Progenitor cell of endocrine pancreas (in vitro differentiated cells): Measurements from ENCODE around the gene SESTD1. TPM values are rescaled to one million over a fixed set of nuclear protein-coding genes. Genes with fewer than 3 reads are reported as not detected.
A peak's percentile ranks its signal among the peaks of the same experiment; 100 is the strongest.
"Not testable (repeated sequence)": the region's sequence is repeated elsewhere in the genome, so short reads cannot be mapped to it uniquely, and the experiment has no call there.

ENCODE experiments used
- DNase-seq: peaks from one replicate; pipeline ENCODE4 v3.0.0; 2021; ENCODE audit warnings: low spot score; ENCODE audit not compliant: unreplicated experiment
- H3K27ac Mint-ChIP-seq: 2 replicates; pipeline ENCODE4 v1.8.0; 2021; ENCODE audit warnings: mild to moderate bottlenecking, moderate library complexity, mixed read lengths
- H3K27me3 Mint-ChIP-seq: 2 replicates; pipeline ENCODE4 v1.8.0; 2021; ENCODE audit warnings: mixed read lengths
- H3K36me3 Mint-ChIP-seq: 2 replicates; pipeline ENCODE4 v1.8.0; 2022; ENCODE audit warnings: mixed read lengths; ENCODE audit not compliant: insufficient read depth
- H3K4me1 Mint-ChIP-seq: 2 replicates; pipeline ENCODE4 v1.8.0; 2021; ENCODE audit warnings: low read depth, mixed read lengths
- H3K4me3 Mint-ChIP-seq: 2 replicates; pipeline ENCODE4 v1.8.0; 2021; ENCODE audit warnings: low read depth, mild to moderate bottlenecking, moderate library complexity, mixed read lengths
- H3K9me3 Mint-ChIP-seq: 2 replicates; pipeline ENCODE4 v1.8.0; 2021; ENCODE audit warnings: low read depth, mixed read lengths
- CTCF ChIP-seq: fragments of 200-600 bp; sonication (generic); IDR thresholded peaks from one replicate; pipeline ENCODE4 v1.5.0; 2021; ENCODE audit warnings: antibody characterized with exemption, mild to moderate bottlenecking; ENCODE audit not compliant: unreplicated experiment
- total RNA-seq: library from RNA; stranded (reverse); gene quantifications from 2 replicates; pipeline ENCODE4 v1.2.1, GENCODE V29; 2021

The SESTD1 gene
- total RNA-seq, 1 donor from 2014 or later = 108 TPM

GRCh38 chr2:179250848-179251504, 13.7 kb downstream of the SESTD1 start:
- Mint-ChIP-seq H3K36me3 (peaks cover 20% of the 10 kb centered on the region), H3K4me3 (no peak overlapping the region), H3K4me1 (peaks cover 16% of the 10 kb centered on the region), H3K9me3 (peaks cover 15% of the 10 kb centered on the region), H3K27ac (no peak overlapping the region), H3K27me3 (no peaks in the 10 kb centered on the region)
- TF ChIP-seq CTCF = no peak
- DNase-seq = no peak

- Mint-ChIP-seq H3K27ac (no peak overlapping the region), H3K36me3 (peaks cover 18% of the 10 kb centered on the region), H3K4me1 (peaks cover 14% of the 10 kb centered on the region), H3K27me3 (no peaks in the 10 kb centered on the region), H3K9me3 (peaks cover 13% of the 10 kb centered on the region), H3K4me3 (no peak overlapping the region)
- TF ChIP-seq CTCF = no peak
- DNase-seq = no peak
Observed at GRCh38 chr2:179250095-179250494, 14.5 kb downstream of the SESTD1 start.

DNA sequence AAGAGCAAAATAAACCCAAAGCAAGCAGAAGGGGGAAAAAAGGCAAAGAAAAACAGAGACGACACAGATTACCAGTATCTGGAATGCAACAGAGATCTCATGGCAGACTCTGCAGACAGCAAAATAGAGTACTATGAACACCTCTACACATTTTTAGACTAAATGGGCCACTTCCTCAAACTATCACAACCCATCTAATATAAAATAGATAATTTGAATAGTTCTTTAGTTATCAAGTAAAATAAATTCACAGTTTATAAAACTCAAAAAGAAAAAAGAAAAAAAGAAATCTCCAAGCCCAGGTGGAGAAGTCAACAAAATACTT, 16.6 kb downstream of the SESTD1 start:
- Mint-ChIP-seq H3K4me3 (no peak overlapping the region), H3K4me1 (peaks cover 10% of the 10 kb centered on the region), H3K27ac (peak overlapping the region; percentile 25), H3K9me3 (peaks cover 19% of the 10 kb centered on the region), H3K36me3 (peaks cover 20% of the 10 kb centered on the region), H3K27me3 (no peaks in the 10 kb centered on the region)
- no peak for DNase-seq
- TF ChIP-seq CTCF = no peak

GRCh38 chr2:179247318-179248023, 17.2 kb downstream of the SESTD1 start:
- H3K4me3 Mint-ChIP-seq = no peak overlapping the region
- H3K27me3 Mint-ChIP-seq = no peaks in the 10 kb centered on the region
- DNase-seq = no peak
- H3K27ac Mint-ChIP-seq = peak overlapping the region; percentile 84
- no peak for TF ChIP-seq CTCF
- H3K9me3 Mint-ChIP-seq = peaks cover 23% of the 10 kb centered on the region
- H3K4me1 Mint-ChIP-seq = peaks cover 5% of the 10 kb centered on the region
- peaks cover 21% of the 10 kb centered on the region for H3K36me3 Mint-ChIP-seq

GRCh38 chr2:179245843-179246242, 18.8 kb downstream of the SESTD1 start:
- H3K4me1 Mint-ChIP-seq, H3K27me3 Mint-ChIP-seq, H3K4me3 Mint-ChIP-seq, DNase-seq, H3K27ac Mint-ChIP-seq: not testable (repeated sequence)
- H3K9me3 Mint-ChIP-seq = peaks cover 33% of the 10 kb centered on the region
- peaks cover 23% of the 10 kb centered on the region for H3K36me3 Mint-ChIP-seq

- Mint-ChIP-seq H3K36me3 (peaks cover 10% of the 10 kb centered on the region), H3K9me3 (peaks cover 27% of the 10 kb centered on the region), H3K4me3 (no peak overlapping the region), H3K27ac (no peak overlapping the region), H3K27me3 (no peaks in the 10 kb centered on the region), H3K4me1 (peaks cover 23% of the 10 kb centered on the region)
- TF ChIP-seq CTCF = no peak
- DNase-seq = no peak
Observed at GRCh38 chr2:179243046-179243445, 21.6 kb downstream of the SESTD1 start.
